HG03039 (cell line): ENCODE results near the gene PTPRO.
"Not testable (repeated sequence)": the region's sequence is repeated elsewhere in the genome, so short reads cannot be mapped to it uniquely, and the experiment has no call there.

Experiments used
- ATAC-seq: cut with Tn5 transposase; IDR thresholded peaks from one replicate; pipeline ENCODE4 v1.9.1; 2021; ENCODE audit warnings: mild to moderate bottlenecking, moderate library complexity; ENCODE audit not compliant: unreplicated experiment

PTPRO gene

DNA sequence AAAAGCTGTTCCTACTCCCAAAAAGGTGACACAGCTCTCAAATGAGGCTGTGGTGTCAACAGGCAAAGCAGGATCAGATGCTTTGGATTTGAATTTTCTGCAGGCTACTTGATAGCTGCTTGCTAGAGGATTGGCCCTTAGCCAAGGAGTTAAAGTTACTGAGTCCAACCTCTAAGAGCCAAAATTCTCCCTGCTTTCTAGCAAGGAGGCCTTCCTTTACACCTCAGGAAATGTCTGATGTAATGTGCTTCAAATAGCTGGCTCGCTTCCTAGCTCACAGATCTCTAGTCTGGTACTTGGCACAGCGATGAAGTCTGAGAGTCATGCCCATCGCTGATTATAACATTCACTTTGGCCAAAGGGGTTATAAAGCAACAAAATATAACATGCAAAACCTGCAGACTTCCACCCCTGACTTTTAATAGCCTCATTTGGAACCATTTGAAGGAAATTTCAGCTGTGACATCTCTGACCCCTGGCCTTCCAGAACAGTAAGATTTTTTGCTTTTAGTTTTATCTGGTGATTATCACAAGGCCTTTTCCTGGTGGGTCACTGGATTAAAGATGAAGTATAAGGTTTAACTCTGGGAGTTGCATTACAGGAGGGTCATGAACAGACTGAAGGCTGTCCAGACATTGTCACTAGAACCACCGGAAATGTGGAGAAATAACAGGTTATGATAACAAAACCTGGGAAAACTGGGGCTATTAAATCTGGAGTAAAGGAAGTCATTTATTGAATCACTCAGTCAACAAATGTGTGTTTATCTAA is 277.1 kb downstream of the PTPRO start:
- ATAC-seq, result no peak

DNA sequence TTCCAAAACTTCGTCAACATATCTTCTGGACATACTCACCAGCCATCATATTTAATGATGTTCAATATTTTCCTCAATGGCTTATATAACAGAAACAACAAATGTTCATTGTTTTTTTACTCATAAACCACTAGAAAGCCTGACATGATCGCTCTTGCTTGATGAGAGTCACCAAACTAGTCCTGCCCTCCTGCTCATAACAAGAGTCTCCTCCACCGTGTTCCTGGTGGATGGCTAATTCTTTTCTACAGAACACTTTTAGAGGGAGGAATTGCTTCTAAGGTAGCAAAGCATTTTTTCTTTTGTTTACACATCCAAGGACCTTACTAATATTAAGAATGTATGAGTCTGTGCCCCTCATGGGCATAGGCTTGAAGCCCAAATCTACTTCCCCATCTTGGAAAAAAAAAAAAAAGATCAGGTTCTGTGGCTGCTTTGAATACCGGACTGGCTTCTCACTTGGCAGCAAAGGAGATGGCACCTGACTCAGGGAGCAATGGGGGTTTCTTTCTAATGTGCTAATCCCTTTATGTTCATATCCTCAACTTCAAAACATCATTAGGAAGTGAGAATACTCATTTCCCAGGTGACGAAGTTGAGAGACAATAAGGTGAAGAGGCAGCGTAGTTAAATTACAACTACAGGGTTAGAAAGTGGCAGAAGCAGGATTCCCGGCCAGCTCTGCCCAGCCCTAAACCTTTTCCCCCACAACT is 278.1 kb downstream of the PTPRO start:
- no peak for ATAC-seq

DNA sequence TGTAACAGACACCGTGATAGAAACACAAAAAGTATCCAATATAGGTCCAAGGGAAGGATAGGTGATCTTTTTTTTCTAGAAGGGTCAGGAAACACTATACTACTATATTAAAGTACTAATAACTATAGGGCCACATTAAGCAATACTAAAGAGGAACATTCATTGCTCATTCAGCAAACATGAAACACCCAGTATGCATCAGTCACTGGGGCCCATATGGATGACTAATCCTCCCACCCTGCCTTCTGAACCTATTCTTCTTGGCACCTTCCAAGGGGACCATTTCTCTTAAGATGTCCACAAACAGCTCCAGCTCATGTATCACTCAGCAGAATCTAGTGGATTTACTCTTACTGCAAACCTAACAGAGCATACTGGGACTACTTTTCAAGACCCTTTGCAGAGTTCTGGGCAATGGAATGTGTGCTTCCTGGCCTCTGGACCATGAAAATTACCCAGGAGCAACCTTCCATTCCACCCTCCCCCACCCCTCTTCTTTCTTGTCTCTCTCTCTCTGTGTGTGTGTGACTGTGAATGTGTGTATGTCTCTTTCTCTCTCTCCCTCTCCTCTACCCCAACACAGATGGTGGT is 279.0 kb downstream of the PTPRO start:
- no peak for ATAC-seq

DNA sequence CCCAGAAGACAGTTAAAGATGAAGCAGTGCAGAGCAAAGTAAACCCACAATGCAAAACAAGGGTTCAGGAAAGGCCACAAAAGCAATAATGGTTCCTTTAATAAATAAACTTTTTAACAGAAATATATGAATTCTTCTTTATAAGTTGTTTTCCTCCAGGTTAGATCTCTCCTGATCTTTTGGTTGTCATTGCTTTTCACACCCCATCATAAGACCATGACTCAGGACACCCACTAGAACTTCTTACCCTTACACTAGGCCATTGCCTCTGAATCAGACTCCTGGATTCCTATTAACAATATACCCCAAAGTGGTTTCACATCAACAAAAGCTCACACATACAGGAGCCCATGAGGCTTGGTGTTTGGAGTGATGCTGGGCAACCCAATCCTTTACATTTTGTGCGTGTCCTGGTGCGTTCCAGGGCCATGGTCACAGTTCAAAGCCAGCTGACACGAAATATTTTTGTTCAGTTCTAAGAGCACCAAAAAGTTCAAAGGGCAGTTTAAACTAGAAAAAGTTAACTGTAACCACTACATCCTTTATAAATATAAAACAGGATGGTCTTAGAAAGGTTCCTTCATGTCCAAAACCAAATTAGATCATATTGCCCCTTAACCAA is 279.9 kb downstream of the PTPRO start:
- ATAC-seq, result no peak

DNA sequence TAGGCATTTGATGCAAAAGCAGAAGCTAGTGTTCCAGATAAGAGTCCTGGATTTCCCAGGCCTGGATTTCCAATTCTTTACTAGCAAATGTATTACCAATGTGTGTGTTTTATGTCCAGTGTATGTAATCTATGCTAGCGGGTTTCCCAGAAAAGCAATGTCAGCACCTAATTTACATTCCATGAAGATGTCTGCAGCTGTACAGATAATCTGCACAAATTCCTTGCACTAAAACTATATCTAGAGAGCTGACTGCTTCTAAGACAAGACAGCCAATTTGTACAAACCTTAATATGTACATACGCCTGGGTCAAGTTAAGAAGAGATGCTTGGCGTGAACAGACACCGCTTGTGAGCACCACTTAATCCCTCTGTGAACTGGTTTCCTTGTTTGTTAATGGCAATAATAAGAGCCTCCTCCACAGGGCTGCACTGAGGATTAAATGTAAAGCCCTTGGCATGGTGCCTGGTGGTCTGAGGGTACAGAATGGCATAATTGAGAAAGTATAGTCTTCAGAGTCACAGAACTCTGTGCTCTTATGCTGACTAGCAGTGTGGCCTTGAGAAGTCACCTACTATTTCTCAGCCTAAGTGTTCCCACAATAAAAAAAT is 281.3 kb downstream of the PTPRO start:
- no peak for ATAC-seq

DNA sequence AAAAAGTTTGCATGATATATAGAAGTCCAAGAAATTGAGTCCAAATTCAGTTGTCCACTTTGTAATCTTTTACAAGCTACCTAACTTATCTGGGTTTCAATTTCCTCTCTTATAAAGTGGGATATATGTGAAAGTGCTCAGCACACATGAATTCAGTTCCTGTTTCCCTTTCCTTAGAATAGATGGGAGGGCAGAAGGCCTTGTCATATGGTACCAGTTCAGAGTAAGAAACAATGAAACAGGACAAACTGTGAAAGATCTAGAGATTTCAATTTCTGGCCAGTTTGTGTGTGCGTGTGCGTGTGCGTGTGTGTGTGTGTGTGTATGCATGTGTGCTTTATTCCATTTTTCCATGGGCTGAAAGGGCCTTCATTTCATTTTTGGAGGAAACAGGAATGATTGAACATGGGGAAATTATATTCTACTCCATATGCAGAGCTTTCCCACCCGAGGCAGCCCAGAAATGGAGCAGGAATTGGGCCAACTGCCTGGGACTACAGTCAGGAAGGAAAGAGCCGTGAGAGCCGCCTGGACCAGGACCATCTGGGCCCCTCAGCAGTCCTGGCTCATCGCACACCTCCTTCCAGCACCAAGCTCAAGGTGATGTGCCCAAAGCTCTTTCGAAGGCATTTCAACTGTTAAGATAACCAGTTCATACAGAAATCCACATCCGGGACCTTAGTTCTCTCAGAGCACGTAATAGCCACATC is 283.7 kb downstream of the PTPRO start:
- no peak for ATAC-seq

DNA sequence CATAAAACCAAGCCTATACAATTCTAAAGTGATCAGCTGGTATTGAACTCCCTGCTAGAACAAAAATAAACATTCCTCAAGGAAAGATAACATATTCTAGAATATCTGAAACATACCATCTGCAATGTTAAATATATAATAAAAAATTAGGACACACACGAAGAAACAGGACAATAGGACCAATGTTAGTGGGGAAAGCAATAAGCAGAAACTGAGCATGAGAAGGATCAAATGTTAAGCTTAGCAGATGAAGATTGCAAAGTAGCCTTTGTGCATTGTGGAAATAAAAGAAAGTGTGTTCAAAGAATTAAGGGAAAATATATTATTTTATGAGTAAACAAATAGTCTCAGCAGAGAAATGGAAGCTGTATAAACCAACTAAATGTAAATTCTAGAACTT is 286.1 kb downstream of the PTPRO start:
- no peak for ATAC-seq

DNA sequence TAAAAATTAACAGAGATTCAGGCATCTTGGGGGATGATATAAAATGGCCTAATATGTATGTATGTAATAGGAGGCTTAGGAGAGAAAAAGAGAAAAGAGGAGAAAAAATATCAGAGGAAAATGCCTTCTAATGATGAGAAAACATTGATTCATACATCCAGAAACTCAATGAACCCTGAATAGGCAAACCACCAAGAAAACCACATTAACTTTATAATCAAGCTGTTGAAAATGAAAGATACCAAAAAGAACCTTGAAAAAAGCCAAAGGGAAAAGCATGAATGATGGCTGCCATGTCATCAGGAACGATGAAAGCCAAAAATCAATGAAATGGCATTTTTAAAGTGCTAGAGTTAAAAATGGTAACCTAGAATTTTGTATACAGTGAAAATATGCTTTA is 286.6 kb downstream of the PTPRO start:
- no peak for ATAC-seq

DNA sequence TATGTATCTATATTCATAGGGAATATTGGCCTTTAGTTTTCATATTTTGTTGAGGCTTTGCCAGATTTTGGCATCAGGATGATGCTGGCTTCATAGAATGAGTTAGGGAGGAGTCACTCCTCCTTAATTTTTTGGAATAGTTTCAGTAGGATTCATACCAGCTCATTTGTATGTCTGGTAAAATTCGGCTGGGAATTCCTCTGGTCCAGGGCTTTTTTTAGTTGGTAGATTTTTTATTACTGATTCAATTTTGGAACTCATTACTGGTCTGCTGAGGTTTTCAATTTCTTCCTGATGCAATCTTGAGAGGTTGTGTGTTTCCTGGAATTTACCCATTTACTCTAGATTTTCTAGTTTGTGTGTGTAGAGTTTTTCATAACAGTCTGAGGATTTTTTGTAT is 291.7 kb downstream of the PTPRO start:
- ATAC-seq, result no peak

DNA sequence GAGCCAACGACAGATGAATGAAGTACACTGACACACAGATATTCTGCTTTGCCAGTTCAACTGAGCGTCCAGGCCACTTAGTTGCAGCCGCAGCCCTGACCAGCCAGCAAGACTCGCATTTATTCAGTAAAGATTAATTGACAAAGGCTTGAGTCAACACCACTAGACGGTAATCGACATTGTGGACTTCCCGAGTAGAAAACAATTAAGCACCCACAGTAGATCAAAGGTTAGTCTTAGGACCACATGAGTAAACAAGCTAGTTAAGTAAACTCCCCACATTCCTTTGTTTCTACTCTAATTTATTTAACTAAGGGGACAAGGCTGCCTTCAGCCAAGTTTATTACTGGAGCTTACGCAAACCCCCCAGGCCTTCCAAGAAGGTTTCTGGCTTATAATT is 294.2 kb downstream of the PTPRO start:
- not testable (repeated sequence) for ATAC-seq

DNA sequence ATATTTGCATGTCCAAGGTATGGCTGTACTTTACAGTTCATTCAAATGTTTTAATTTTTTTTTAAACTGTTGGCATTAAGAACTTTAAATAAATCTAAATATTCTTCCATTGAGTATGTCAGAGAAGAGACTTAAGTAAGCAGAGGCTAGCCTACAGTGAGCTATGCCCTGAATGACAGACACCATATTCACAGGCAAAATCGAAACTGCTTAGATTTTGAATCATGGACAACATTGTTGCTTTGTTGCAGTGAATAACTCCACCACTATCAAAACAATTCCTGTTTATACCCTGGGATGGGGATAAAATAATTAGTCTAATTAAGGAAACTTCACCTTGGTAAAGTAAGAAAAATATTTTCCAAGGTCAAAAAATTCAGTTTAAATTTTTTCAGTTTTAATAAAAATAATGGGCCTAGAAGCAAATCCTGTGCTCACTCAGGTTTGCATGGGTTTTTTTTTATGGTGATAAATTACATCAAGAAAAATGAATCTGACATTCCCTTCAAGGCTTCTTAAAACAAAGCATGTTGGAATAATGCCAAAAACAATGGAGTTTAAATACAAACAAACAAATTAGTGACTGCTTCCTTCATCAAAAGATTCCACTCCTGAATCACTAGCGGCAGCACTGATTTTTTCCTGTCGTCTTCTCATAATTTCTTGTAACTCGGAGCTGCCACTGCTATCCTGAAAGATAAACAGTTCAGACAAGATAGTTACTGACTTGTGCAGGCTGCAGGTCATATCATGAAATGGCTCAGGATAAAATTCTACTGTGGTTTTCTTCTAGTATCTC is 298.6 kb downstream of the PTPRO start:
- ATAC-seq, result no peak

DNA sequence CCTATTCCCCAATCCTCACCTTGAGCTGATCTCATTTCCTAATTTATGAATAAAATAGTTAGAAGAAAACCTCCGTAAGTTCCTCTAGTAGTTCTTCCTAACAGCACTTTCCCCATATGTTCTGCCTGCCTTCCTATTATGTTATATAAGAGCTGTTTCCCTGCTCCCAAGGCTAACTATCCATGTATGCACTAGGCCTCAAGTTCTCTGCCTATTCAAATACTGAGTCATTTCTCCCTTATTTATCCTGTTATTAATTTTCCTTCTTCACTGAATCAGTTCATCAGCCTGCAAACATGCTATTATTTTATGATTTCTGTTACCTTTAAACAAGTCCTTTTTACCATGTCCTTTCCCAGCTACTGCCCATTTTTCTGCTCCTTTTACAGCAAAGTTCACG is 302.8 kb downstream of the PTPRO start:
- ATAC-seq, result no peak

DNA sequence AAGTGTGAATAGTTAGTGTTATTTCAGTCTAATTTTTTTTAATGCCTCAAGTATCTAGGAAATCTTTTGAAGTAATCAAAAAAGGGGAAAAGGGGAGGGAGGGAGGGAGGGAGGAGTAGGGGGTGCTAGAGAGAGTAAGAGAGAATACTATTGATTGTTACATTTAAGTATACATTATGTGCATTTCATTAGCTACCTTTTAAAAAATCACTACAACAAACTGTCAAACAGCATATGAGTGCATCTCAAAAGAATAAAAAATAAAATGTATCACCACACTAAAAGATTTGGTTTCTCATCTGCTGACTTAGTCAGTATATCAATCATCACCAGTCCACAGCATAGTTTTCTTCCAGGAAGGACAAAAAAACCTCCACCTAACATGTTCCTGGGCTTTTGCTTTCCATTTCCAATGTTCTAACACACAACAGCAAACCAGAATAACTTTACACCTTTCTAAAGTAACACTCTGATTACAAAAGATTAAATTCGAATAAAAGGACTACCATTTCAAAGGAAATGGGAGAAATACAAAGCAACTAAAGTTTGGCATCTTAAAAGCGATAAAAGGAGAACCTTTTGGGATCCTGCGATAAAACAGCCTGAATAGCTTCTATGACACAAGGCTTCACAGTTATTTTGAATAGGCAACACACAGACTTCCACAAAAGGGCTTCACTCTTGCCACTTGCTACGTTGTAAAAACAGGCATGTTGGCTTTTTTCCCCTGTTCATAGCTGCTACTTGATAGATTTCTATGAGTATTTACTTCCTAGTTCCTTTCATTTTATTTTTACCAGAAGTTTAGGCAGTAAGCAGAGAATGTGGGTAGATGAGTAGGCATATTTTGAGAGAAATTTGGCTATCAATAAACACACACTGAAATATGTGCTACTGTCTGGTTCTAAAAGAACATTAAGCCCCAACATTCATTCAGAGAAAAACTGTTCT is 306.0 kb downstream of the PTPRO start:
- no peak for ATAC-seq

DNA sequence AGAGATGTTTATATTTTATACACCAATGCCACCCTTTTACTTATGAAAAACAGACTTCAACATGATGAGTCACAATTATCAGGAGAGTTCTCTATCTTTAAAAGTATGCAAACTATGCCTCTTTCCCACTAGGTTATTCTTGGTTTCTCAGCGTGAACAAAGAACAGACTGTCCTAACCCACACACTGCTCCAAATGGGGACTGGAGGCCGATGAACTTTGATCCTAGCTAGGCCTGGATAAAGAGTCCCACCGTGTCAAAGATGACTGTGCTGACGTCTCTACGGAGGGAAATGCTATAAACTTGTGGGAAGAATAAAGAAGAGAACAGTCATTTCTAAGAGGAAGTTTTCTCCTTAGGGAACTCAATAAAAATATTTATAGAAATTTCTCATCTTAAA is 306.8 kb downstream of the PTPRO start:
- peak; percentile 58 for ATAC-seq

DNA sequence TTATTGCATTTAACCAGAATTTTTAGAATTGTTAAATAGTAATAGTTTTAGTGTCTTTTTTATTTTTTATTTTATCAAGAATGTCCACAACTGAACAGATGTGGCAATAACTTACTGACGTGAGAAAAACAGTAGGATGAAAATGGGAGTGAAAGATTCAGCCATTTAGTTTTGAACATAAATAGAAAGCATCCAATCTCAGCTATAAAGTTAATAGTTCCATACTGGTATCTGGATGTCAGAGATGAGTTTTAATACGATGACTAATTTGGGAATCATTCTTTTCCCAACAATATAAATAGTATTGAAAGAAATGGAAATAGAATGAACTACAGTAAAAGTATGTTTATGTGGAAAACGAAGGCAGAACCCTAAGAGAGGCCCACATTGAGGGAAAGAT is 307.5 kb downstream of the PTPRO start:
- no peak for ATAC-seq

DNA sequence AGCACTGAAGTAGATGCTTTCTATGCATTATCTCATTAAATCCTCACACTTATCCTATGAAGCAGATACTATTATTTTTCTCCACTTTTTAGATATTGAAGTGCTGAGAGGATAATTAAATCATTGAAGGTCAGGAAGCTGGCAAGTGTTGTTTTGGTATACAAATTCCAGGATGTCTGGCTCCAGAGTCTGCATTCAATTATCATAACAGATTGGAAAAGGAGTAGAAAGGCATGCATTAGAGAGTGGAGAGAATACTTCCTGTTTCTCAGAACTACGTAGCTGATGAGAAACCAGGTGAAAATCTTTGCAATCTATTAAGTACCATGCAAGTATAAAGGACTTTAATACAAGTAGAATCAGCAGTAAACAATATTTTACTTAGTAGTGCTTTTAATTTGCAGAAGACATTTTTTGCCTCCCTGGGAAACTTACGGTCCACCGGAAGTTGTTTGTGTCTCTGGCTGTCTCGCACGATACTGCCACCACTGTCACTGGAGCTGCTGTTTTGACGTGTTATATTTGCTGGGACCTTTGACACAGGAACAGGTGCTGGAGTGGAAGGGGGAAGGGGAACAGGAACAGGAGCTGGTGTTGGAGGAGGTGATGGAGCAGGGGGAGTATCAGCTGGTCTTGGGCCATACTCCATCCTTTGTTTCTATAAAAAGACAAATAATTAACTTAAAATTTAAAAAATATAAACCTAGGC is 308.9 kb downstream of the PTPRO start:
- no peak for ATAC-seq

DNA sequence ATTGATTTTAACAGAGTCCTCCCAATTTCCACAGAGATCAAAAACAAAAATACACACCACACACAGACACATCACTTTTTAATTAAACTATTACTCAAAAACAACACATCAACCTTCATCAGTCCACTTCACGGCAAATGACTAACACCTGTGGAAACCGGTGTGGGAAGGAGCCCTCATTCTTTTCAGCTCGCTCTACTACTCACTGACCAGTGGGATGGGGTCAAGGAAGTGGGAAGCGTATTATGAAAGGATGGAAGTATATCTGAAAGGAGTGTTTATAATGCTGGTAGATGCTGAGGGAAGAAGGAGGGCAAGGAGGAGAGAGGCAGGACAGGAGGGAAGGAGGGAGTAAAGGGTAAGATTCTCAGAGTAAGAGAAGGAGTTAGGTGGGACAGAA is 310.4 kb downstream of the PTPRO start:
- ATAC-seq, result no peak

DNA sequence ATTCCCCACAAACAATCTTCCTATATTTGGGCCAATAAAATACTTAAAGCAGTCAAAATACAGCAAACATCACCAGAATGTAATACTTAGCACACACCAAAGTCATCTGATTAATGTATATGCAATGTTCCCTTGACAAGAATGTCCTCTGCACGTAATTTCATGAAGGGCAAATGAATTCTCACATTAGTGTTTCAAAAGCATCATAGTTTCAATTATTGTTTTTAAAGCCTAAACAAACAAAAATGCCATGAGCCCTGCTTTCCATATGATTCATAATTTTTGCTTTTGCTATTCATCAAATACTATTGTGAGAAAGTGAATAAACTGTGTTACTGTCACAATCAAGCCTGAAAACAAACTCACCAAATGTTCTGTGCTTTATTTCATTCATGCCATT is 310.9 kb downstream of the PTPRO start:
- no peak for ATAC-seq
